ENCODE data around the gene PRPS1.
A peak's percentile ranks its signal among the peaks of the same experiment; 100 is the strongest.
"Not testable (repeated sequence)": the region's sequence is repeated elsewhere in the genome, so short reads cannot be mapped to it uniquely, and the experiment has no call there.

Gene PRPS1

GRCh38 chrX:107671256-107671655 lies 42.9 kb downstream of the PRPS1 start:
- H3K4me3 ChIP-seq (ENCODE audit: low read length); DNase-seq (ENCODE audit: low read depth, low spot score): not testable (repeated sequence)

- DNase-seq (ENCODE audit: low read depth, low spot score) = no peak
- H3K4me3 ChIP-seq (ENCODE audit: low read length) = no peak overlapping the region
These were observed 44.7 kb downstream of the PRPS1 start for GRCh38 chrX:107672955-107673378.

- DNase-seq (ENCODE audit: low read depth, low spot score) = no peak
- H3K4me3 ChIP-seq (ENCODE audit: low read length) = no peak overlapping the region
These were observed 45.1 kb downstream of the PRPS1 start for GRCh38 chrX:107673431-107673830.

GRCh38 chrX:107673933-107674479 lies 45.7 kb downstream of the PRPS1 start:
- peak; percentile 86 for DNase-seq (ENCODE audit: low read depth, low spot score)
- no peak overlapping the region for H3K4me3 ChIP-seq (ENCODE audit: low read length)

- DNase-seq (ENCODE audit: low read depth, low spot score) = no peak
- H3K4me3 ChIP-seq (ENCODE audit: low read length) = no peak overlapping the region
These were observed 46.4 kb downstream of the PRPS1 start for GRCh38 chrX:107674480-107675364.

GRCh38 chrX:107675365-107675654 lies 47.0 kb downstream of the PRPS1 start:
- DNase-seq (ENCODE audit: low read depth, low spot score) = no peak
- H3K4me3 ChIP-seq (ENCODE audit: low read length) = no peak overlapping the region

- H3K4me3 ChIP-seq (ENCODE audit: low read length) = no peak overlapping the region
- DNase-seq (ENCODE audit: low read depth, low spot score) = no peak
These were observed 47.7 kb downstream of the PRPS1 start for GRCh38 chrX:107675823-107676555.

GRCh38 chrX:107676559-107677378 lies 48.5 kb downstream of the PRPS1 start:
- H3K4me3 ChIP-seq (ENCODE audit: low read length) = no peak overlapping the region
- no peak for DNase-seq (ENCODE audit: low read depth, low spot score)

GRCh38 chrX:107677501-107677901 lies 49.2 kb downstream of the PRPS1 start:
- H3K4me3 ChIP-seq (ENCODE audit: low read length) = no peak overlapping the region
- DNase-seq (ENCODE audit: low read depth, low spot score) = no peak

- no peak for DNase-seq (ENCODE audit: low read depth, low spot score)
- H3K4me3 ChIP-seq (ENCODE audit: low read length) = no peak overlapping the region
These were observed 49.6 kb downstream of the PRPS1 start for GRCh38 chrX:107677909-107678308.

GRCh38 chrX:107678957-107679740 lies 50.8 kb downstream of the PRPS1 start:
- H3K4me3 ChIP-seq (ENCODE audit: low read length) = no peak overlapping the region
- DNase-seq (ENCODE audit: low read depth, low spot score) = no peak

GRCh38 chrX:107682256-107682655 lies 53.9 kb downstream of the PRPS1 start:
- no peak for DNase-seq (ENCODE audit: low read depth, low spot score)
- H3K4me3 ChIP-seq (ENCODE audit: low read length) = no peak overlapping the region

GRCh38 chrX:107683124-107683895 lies 55.0 kb downstream of the PRPS1 start:
- no peak for DNase-seq (ENCODE audit: low read depth, low spot score)

GRCh38 chrX:107683931-107684330 lies 55.6 kb downstream of the PRPS1 start:
- no peak for DNase-seq (ENCODE audit: low read depth, low spot score)
- H3K4me3 ChIP-seq (ENCODE audit: low read length) = no peak overlapping the region

More at GRCh38 chrX:107683124-107683895, 55.0 kb downstream of the PRPS1 start:
- H3K4me3 ChIP-seq (ENCODE audit: low read length) = no peak overlapping the region

- DNase-seq (ENCODE audit: low read depth, low spot score) = peak; percentile 49
- no peak overlapping the region for H3K4me3 ChIP-seq (ENCODE audit: low read length)
These were observed 56.7 kb downstream of the PRPS1 start for GRCh38 chrX:107684956-107685385.

GRCh38 chrX:107685586-107685985 lies 57.3 kb downstream of the PRPS1 start:
- H3K4me3 ChIP-seq (ENCODE audit: low read length); DNase-seq (ENCODE audit: low read depth, low spot score): not testable (repeated sequence)

GRCh38 chrX:107686026-107686425 lies 57.7 kb downstream of the PRPS1 start:
- H3K4me3 ChIP-seq (ENCODE audit: low read length) = no peak overlapping the region
- DNase-seq (ENCODE audit: low read depth, low spot score) = no peak

- H3K4me3 ChIP-seq (ENCODE audit: low read length) = no peak overlapping the region
- no peak for DNase-seq (ENCODE audit: low read depth, low spot score)
These were observed 58.5 kb downstream of the PRPS1 start for GRCh38 chrX:107686792-107687191.
